Peyer's patch (tissue), 4 donors: ENCODE data around the gene PCSK5.

Experiments used
- CTCF ChIP-seq, 6 experiments: fragments of 450-650 bp in 4 of 6; fragments of 200-600 bp in 2 of 6; sonication (generic) in 1 of 6; IDR thresholded peaks; one replicate each; pipeline ENCODE4 v1.5.1; 2017 to 2019; ENCODE audit warnings: antibody characterized with exemption in 6 of 6, mild to moderate bottlenecking in 3 of 6, moderate library complexity in 1 of 6
- POLR2A ChIP-seq, 2 donors: fragments of 450-650 bp; IDR thresholded peaks; one replicate each; pipeline ENCODE4 v1.5.1; 2017; ENCODE audit warnings: antibody characterized with exemption in 2 of 2, mild to moderate bottlenecking in 2 of 2, moderate library complexity in 2 of 2

GRCh38 chr9:75869236-75869635 lies 21.2 kb upstream of the PCSK5 start:
- TF ChIP-seq CTCF (IDR thresholded peaks at IDR 0.05) = no peak
- no peak for TF ChIP-seq POLR2A (IDR thresholded peaks at IDR 0.05)
